HG03354 (cell line): Measurements from ENCODE around the gene OTOF.

Experiments used
- ATAC-seq: cut with Tn5 transposase; IDR thresholded peaks from one replicate; pipeline ENCODE4 v1.9.1; 2021; ENCODE audit warnings: mild to moderate bottlenecking; ENCODE audit not compliant: unreplicated experiment, poor library complexity, severe bottlenecking

Gene OTOF

DNA sequence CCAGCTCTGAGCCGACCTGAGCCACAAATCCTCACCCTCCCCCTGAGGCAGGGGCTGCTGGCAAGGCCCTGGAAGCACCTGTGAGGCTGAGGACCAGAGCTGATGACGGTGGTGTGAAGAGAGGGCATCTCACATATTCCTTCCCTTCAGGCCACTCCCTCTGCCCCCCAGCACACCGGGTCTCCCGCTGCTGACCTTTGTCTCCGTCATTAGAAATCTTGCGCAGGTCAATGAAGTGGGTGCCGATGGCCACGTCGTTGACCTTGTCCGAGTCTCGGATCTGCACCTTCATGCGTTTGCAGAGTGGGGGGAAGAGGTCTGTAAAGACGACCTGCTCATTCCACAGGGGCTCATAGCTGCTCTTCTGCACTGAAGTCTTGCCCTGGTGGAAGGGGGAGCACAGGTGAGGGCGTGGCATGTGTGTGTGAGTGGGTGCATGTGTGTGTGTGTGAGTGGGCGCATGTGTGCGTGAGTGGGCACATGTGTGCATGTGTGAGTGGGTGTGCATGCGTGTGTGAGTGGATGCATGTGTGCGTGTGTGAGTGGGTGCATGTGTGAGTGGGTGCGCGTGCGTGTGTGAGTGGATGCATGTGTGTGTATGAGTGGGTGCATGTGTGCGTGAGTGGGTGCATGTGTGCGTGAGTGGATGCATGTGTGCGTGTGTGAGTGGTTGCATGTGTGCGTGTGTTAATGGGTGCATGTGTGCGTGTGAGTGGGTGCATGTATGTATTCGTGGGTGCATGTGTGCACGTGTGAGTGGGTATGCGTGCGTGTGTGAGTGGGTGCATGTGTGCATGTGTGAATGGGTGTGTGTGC lies 4.5 kb upstream of the OTOF start:
- no peak for ATAC-seq

DNA sequence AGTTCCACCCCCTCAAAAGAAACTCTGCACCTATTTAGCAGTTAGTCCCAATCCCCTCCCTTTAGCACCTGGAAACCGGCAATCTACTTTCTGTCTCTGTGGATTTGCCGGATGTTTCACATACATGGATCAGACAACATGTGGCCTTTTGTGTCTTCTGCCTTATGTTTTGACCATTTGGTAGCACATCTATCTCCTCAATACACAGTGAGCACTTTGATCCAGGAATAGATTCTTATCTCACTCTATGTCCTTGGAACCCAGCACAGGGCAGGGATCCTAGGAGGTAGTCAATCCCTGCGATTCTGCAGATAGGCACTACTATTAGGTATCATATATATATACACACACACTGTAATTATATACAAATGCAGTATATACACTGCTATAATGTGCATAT lies 3.8 kb upstream of the OTOF start:
- ATAC-seq = no peak

DNA sequence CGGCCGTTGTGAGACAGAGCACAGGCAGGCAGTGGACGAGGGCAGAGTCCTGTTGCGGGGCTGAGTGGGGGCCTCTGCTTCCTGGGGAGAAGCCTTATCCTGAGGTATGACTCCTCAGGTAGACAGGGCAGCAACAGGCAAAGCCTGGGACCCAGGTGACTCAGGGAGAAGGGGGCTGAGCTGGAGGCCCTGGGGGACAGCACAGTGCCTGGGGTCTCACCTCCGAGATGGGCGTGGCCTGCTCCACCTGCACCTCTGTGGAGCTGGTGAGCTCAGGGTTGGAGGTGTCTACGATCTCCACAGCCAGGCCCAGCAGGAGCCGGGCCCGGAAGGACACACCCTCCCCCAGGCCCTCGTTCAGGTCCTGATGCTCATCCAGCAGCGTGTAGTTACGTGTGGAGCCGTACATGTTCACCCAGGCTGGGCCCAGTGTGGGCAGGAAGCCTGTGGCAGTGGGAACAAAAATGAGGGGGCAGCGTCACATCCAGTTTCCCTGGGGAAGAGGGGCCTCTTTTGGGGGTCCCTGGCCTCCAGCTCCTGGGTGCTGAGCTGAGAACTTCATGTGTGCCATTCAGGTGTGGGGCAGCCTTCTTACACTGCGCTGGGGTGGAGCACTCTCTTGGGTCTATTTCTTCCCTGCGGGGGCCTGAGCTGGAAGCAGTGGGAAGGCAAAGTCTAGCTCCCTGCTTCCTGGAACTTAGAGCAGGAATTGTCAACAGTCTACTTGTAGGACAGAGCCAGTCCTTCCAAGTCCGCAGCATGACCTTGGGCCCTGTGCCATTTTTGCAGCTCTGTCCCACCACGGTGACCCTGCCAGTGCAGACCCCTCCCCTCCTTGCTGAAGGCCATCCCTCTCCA lies 2.9 kb upstream of the OTOF start:
- ATAC-seq = no peak

GRCh38 chr2:26479789-26480565 lies 2.1 kb upstream of the OTOF start:
- no peak for ATAC-seq

GRCh38 chr2:26479131-26479788 lies 1.3 kb upstream of the OTOF start:
- ATAC-seq = no peak

DNA sequence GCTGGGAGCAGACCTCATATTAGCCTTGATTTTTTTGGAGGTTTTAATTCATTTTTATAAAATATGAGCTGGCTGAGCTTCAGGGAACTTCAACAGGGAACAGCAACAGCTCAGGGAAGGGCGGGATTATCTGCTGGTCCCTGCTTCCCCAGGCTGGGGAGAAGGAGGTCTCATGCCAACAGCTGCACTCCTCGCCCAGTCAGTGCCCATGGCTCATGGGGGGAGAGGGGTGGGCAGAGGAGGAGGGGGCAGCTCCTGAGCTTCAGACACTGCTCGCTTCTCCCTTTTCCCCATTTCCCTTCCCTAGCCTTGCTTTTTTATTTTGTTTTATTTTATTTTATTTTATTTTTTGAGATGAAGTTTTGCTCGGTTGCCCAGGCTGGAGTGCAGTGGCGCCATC lies 442 bp upstream of the OTOF start:
- no peak for ATAC-seq

GRCh38 chr2:26477126-26477910 lies 606 bp downstream of the OTOF start:
- ATAC-seq = no peak

DNA sequence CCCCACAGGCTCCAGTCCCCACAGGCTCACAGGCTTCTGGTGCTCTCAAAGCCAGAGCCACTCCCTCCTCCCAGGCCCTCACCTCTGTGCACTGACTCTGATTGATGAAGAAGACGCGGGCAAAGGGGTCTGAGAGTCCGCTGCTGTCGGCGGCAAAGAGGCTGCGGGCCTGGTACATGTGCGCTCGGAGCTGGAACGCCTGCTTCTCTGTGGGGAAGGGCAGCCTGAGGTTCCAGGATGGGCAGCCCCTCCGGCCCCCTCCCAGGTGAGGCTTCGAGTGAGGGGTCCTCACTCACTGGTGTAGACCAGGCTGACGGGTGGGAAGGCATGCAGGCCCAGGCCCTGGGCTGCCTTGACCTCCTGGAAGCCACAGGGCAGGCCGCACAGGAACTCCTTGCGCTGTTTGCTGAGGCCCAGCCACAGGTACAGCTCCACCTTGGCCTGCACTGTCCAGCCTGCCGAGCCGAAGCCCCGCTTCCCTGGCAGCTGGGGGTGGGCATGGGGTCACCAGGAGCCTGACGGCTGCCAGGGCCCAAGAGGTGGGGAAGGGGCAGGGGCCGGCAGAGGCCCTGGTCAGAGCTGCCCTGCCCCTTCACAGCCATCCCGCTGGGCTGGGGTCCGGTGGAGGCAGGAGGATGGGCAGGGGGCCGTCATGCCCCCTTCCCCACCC lies 2.0 kb downstream of the OTOF start:
- no peak for ATAC-seq

DNA sequence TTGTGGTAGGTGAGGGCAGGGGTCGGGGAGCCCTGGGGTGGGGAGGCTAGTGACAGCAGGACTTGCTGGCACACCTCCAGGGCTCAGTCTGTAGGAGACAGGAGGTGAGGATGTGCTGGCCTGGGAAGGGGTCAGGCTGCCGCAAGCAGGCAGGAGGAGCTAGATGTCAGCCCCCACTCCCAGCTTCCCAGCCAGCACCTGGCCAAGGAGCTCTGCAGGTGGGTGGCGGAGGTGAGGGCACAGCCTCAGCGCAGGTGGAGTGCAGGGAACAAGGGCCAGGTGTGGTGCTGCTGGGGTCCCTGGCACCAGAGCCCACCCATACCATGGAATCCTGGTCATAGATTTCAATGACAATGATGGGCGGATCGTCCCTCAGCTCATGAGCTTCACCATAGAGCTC lies 2.9 kb downstream of the OTOF start:
- no peak for ATAC-seq

- ATAC-seq = no peak
These were observed 3.6 kb downstream of the OTOF start for GRCh38 chr2:26474261-26474785.

DNA sequence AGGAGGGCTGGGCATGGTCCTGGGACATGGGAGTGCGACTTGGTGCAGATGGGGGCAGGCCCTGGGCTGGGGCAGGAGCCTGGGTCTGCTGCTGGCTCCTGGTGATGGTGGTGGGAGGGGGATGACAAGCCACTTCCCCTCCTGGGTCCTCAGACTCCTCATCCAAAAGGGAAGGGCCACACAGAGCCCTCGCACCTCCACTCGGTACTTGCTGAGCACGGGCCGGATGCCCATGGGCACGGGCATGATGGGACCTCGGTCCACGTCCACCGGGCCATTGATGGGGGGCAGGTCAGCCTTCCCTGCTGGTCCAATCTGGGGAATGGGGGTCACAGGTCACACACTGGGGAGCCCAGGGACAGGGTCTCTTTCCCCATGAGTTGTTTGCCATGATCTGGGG lies 4.1 kb downstream of the OTOF start:
- ATAC-seq = no peak

DNA sequence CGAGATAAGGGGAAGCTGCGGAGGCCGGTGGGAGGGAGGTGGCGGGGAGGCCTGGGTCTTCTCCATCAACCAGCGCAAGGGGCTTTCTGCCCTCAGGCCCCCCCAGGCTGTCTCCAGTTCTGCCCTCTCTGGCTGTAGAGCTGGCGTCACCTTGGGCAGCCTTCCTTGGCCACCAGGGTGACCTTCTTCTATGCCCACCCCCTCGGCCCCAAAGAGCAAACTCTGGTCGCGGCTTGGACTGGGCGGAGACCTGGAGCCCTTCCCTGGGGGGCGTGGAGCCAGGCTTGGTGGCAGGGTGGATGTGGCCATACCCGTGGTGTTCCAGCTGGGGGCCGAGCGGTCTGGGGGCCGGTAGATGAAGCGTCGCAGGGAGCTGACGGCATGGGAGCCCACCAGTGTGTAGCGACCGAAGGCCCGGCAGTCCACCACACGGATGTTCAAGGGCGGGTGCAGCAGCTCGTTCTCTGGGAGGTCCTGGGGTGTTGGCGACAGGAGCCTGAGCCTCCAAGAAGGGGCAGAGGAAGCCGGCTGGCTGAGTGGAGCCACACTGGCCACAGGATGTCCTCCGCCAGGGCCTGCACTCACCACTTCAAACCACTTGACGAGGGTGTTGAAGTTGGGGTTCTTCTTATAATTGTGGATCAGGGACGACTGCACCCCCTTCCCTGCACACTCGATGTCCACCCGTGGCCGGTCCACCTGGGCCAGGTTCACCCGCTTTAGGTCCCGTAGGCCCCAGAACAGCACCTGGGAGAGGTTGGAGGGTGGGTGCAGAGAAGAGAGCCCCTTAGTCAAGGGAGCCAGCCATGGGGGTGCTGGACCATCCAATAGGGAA lies 4.9 kb downstream of the OTOF start:
- no peak for ATAC-seq

- no peak for ATAC-seq
These were observed 5.9 kb downstream of the OTOF start for GRCh38 chr2:26471766-26472706.

DNA sequence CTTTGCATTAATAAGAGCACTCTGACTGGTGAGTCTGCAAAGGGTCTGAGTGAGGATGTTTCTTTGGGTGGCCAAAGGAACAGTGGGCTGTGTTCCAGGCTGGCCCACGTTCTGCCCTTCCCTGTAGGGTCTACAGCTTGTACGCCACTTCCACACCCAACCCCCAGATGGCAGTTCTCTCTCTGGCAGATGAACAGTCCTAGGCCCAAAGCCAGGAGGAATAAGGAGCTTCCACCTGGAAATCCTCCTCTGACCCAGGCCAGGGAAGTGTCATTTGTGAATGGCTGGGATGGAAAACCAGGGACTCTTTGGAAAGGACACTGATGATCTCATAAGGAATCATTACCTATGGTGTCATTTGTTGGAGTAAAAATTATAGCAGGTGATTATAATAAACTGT lies 6.6 kb downstream of the OTOF start:
- no peak for ATAC-seq

DNA sequence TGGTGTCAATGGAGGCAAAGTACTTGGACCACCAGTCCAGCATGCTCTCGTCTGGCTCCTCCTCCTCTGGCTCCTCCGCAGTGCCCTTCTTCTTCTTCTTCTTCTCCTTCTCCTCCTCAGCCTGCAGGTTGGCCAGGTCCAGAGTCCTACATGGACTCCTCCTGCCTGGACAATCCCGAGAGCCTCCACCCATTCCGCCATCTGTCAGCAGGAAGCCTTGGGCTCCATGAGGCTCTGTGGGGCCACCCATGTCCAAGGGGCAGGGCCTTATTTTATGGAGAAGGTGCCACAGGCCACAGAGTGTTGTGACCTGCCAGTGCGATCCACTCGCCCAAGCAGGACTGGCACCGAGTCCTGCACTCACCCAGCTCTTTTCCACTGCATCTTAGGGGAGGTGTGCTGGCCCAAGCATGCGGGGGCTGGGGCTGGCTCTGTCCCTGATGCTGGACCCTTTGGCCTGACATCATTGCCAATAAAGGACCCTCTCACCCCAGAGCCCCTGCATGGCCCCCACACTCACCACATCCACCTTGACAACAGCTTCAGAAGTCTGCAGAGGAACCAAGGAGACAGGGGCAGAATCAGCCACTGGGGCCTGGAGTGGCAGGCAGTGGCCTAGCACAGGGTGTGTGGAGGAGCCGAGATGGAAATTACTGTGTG lies 7.2 kb downstream of the OTOF start:
- no peak for ATAC-seq

- no peak for ATAC-seq
These were observed 8.0 kb downstream of the OTOF start for GRCh38 chr2:26469955-26470354.
